ENCODE measurements around the gene HBE1. TPM values are rescaled to one million over a fixed set of nuclear protein-coding genes. Genes with fewer than 3 reads are reported as not detected.

Gene HBE1
- total RNA-seq, 1 experiment from 2014 or later = not detected

GRCh38 chr11:5247472-5248192 lies 22.1 kb downstream of the HBE1 start:
- no peak overlapping the region for H2BK15ac ChIP-seq (ENCODE audit: low read depth, low read length)
- H3K18ac ChIP-seq (ENCODE audit: insufficient read length, low read depth, low read length) = no peak overlapping the region
- no peak overlapping the region for H4K8ac ChIP-seq (replicated peaks; ENCODE audit: insufficient read length, low read depth, low read length)
- no peak overlapping the region for H3K23ac ChIP-seq (ENCODE audit: insufficient read length, low read depth, low read length)
- no peak for DNase-seq
- no peaks in the 10 kb centered on the region for H3K79me2 ChIP-seq (ENCODE audit: insufficient read depth, low read length)
- no peak overlapping the region for H2BK12ac ChIP-seq (ENCODE audit: insufficient read length, low read depth, low read length)
- no peak overlapping the region for H3K27ac Mint-ChIP-seq
- H3K79me1 ChIP-seq (ENCODE audit: insufficient read depth, low read depth, low read length, poor library complexity, severe bottlenecking) = no peaks in the 10 kb centered on the region
- peaks cover 11% of the 10 kb centered on the region for H3K27me3 Mint-ChIP-seq (ENCODE audit: low read depth)
- no peak overlapping the region for H3K27ac ChIP-seq (ENCODE audit: insufficient read length, low read depth, low read length)
- H3K4me3 Mint-ChIP-seq = no peak overlapping the region
- H2BK20ac ChIP-seq (ENCODE audit: low read depth, low read length, poor library complexity, severe bottlenecking) = no peak overlapping the region
- no peak overlapping the region for H3K4me2 ChIP-seq (ENCODE audit: insufficient read depth, insufficient read length, low read length)
- no peak overlapping the region for H4K5ac ChIP-seq (ENCODE audit: insufficient read length, low read depth, low read length)
- H3K14ac ChIP-seq (ENCODE audit: insufficient read depth, low read length) = no peak overlapping the region
- no CpG with 5 or more reads among the region's 3 CpGs for WGBS (ENCODE audit: extremely low coverage, insufficient read length, low lambda C conversion rate)
- no peak overlapping the region for H2AK5ac ChIP-seq (ENCODE audit: insufficient read length, low read length)
- no peaks in the 10 kb centered on the region for H3K27me3 ChIP-seq (ENCODE audit: insufficient read depth, low read length)
- no peak overlapping the region for H3T11ph ChIP-seq (ENCODE audit: low read length)
- H3K4ac ChIP-seq (ENCODE audit: low read depth, low read length) = no peak overlapping the region
- no peak overlapping the region for H3K9ac ChIP-seq (ENCODE audit: extremely low read depth, insufficient read length, low read length)
- H2AFZ ChIP-seq (ENCODE audit: low read length) = no peak overlapping the region
- no peaks in the 10 kb centered on the region for H3K23me2 ChIP-seq (ENCODE audit: insufficient read length, low read depth, low read length, poor library complexity, severe bottlenecking)
- H4K20me1 ChIP-seq (ENCODE audit: control insufficient read depth, insufficient read depth, insufficient read length) = no peaks in the 10 kb centered on the region
- no peak overlapping the region for H2BK5ac ChIP-seq (ENCODE audit: insufficient read length, low read length)
- no peak overlapping the region for H2BK120ac ChIP-seq (ENCODE audit: low read depth, low read length, poor library complexity, severe bottlenecking)
- H3K9me3 Mint-ChIP-seq = no peaks in the 10 kb centered on the region
- H3K56ac ChIP-seq (ENCODE audit: insufficient read length, low read depth, low read length) = no peak overlapping the region
- no peaks in the 10 kb centered on the region for H3K4me1 Mint-ChIP-seq
- H3K4me1 ChIP-seq (ENCODE audit: insufficient read depth, low read length) = no peaks in the 10 kb centered on the region
- H4K91ac ChIP-seq (ENCODE audit: insufficient read length, low read depth, low read length) = no peak overlapping the region
- H3K36me3 Mint-ChIP-seq (ENCODE audit: insufficient read depth in 1 of 3, low read depth in 3 of 3) = no peaks in the 10 kb centered on the region
- H3K9me3 ChIP-seq (ENCODE audit: control insufficient read depth, low read depth, low read length) = no peaks in the 10 kb centered on the region
- TF ChIP-seq, protein P1, sequence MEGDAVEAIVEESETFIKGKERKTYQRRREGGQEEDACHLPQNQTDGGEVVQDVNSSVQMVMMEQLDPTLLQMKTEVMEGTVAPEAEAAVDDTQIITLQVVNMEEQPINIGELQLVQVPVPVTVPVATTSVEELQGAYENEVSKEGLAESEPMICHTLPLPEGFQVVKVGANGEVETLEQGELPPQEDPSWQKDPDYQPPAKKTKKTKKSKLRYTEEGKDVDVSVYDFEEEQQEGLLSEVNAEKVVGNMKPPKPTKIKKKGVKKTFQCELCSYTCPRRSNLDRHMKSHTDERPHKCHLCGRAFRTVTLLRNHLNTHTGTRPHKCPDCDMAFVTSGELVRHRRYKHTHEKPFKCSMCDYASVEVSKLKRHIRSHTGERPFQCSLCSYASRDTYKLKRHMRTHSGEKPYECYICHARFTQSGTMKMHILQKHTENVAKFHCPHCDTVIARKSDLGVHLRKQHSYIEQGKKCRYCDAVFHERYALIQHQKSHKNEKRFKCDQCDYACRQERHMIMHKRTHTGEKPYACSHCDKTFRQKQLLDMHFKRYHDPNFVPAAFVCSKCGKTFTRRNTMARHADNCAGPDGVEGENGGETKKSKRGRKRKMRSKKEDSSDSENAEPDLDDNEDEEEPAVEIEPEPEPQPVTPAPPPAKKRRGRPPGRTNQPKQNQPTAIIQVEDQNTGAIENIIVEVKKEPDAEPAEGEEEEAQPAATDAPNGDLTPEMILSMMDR (conservative IDR thresholded peaks at IDR 0.05) = no peak

All from H9 (cell line).